ENCODE data around the gene GPR162. TPM values are rescaled to one million over a fixed set of nuclear protein-coding genes. Genes with fewer than 3 reads are reported as not detected.
A peak's percentile ranks its signal among the peaks of the same experiment; 100 is the strongest.

The GPR162 gene
- total RNA-seq, 4 donors from 2014 or later: 1.3 to 2.3 (median 1.5) TPM; not detected in 1

DNA sequence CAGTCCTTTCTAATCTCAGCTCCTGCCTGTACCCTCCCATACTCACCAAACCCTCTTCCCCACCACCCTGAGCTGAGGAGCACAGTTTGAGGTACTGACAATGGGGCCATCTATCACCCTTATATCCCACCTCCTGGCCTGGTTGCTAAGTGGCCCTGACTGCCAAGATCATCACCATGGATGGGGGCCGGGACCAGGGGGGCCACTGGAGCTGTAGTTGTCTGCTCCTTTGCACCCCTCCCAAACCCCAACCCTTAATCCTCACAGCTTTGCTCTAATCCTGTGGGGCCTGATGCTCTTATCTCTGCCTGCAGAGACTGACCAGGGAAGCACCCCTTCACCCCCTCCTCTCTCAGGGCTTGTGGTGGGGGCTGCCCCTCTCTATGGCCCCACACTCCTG, 18.7 kb downstream of the GPR162 start:
- Histone ChIP-seq H3K27ac (peak overlapping the region in 1 of 4 donors; percentile 44), H3K27me3 (no peaks in the 10 kb centered on the region), H3K36me3 (peaks cover 0 to 39% (median 0%) of the 10 kb centered on the region in 3 donors), H3K9me3 (no peaks in the 10 kb centered on the region), H3K4me1 (peaks cover 0 to 5% (median 0%) of the 10 kb centered on the region in 3 donors), H3K4me3 (no peak overlapping the region)
- 50% methylated on average over 1 of the region's 1 CpG; no CpG with 5 or more reads in 1 of the 2 donors for WGBS, 2 donors
- intact Hi-C loops (cut with DNase I): no loop called here
- TF ChIP-seq POLR2A (IDR thresholded peaks at IDR 0.05): no peak
- TF ChIP-seq, protein P1, sequence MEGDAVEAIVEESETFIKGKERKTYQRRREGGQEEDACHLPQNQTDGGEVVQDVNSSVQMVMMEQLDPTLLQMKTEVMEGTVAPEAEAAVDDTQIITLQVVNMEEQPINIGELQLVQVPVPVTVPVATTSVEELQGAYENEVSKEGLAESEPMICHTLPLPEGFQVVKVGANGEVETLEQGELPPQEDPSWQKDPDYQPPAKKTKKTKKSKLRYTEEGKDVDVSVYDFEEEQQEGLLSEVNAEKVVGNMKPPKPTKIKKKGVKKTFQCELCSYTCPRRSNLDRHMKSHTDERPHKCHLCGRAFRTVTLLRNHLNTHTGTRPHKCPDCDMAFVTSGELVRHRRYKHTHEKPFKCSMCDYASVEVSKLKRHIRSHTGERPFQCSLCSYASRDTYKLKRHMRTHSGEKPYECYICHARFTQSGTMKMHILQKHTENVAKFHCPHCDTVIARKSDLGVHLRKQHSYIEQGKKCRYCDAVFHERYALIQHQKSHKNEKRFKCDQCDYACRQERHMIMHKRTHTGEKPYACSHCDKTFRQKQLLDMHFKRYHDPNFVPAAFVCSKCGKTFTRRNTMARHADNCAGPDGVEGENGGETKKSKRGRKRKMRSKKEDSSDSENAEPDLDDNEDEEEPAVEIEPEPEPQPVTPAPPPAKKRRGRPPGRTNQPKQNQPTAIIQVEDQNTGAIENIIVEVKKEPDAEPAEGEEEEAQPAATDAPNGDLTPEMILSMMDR (IDR thresholded peaks at IDR 0.05): no peak
- DNase-seq: no peak

DNA sequence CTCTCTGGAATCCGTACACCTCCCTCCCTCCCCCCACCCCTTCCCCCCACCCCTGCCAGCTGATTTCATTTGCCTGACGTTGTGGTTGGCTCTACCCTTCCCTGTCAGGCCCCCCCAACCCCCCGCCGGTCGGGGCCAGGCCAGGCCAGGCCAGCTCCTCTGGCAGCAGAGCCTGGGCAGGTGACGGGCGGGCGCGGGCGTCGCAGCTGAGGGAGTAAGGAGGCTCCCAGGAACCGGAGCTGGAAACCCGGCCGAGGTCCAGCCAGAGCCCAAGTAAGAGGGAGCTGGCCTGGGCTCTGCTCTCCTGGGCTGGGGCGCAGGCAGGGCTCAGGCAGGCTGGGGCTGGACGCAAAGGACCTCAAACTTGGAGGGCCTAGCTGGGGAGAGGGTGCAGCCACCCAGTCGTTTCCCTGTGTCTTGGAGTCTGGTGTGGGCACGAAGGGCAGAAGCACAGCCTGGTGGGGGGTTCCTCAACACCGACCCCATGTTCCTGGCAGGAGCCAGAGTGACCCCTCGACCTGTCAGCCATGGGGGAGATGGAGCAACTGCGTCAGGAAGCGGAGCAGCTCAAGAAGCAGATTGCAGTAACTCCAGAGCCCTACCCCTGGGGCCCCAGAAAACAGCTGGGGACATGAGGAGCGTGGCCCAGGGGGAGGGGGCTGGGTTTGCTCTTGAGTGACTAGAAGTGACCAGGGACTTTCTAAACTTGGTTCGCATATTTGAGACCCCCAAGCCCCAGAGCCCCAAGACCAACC, 19.3 kb downstream of the GPR162 start, which contains the start of gene GNB3:
TSS of gene GNB3 (plus strand) at position 165 of the 755 bp plus-strand sequence. CDS start at position 528, 363 bp downstream.
- Histone ChIP-seq H3K4me1 (no peaks in the 10 kb centered on the region), H3K27ac (peak within 1 kb of the TSS in 1 of 4 donors; percentile 44), H3K27me3 (no peaks in the 10 kb centered on the region), H3K36me3 (peaks cover 0 to 45% (median 0%) of the 10 kb centered on the region in 3 donors), H3K9me3 (no peaks in the 10 kb centered on the region), H3K4me3 (no peak within 1 kb of the TSS)
- no peak for DNase-seq
- WGBS, 2 donors: 22 to 66% methylated on average over 2 to 6 of the region's 24 CpGs
- intact Hi-C loops (cut with DNase I): no loop called here
- TF ChIP-seq, protein P1 (IDR thresholded peaks at IDR 0.05): no peak
- TF ChIP-seq POLR2A (IDR thresholded peaks at IDR 0.05): no peak

DNA sequence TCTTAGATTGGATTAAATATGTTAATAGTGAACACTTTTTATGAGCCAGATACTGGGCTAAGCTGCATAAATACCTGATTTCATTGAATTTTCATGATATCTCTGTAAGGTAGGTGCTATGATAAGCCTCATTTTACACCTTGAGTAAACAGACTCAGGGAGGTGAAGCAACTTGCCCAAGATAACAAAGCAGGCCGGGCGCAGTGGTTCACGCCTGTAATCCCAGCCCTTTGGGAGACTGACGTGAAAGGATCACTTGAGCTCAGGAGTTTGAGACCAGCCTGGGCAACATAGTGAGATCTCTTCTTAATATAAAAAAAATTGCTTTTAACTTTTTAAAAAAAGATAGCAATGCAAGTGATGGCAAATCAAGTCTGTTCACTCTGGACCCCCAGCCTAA, 20.5 kb downstream of the GPR162 start:
- H3K27ac ChIP-seq: no peak overlapping the region
- H3K4me3 ChIP-seq: no peak overlapping the region
- no peaks in the 10 kb centered on the region for H3K4me1 ChIP-seq
- H3K27me3 ChIP-seq: no peaks in the 10 kb centered on the region
- no peak for DNase-seq
- no peaks in the 10 kb centered on the region for H3K9me3 ChIP-seq
- intact Hi-C loops (cut with DNase I): no loop called here
- 43 to 52% methylated on average over 4 of the region's 4 CpGs for WGBS, 2 donors
- no peak for TF ChIP-seq POLR2A (IDR thresholded peaks at IDR 0.05)
- TF ChIP-seq, protein P1 (IDR thresholded peaks at IDR 0.05): no peak
- peaks cover 0 to 48% (median 0%) of the 10 kb centered on the region in 3 donors for H3K36me3 ChIP-seq

DNA sequence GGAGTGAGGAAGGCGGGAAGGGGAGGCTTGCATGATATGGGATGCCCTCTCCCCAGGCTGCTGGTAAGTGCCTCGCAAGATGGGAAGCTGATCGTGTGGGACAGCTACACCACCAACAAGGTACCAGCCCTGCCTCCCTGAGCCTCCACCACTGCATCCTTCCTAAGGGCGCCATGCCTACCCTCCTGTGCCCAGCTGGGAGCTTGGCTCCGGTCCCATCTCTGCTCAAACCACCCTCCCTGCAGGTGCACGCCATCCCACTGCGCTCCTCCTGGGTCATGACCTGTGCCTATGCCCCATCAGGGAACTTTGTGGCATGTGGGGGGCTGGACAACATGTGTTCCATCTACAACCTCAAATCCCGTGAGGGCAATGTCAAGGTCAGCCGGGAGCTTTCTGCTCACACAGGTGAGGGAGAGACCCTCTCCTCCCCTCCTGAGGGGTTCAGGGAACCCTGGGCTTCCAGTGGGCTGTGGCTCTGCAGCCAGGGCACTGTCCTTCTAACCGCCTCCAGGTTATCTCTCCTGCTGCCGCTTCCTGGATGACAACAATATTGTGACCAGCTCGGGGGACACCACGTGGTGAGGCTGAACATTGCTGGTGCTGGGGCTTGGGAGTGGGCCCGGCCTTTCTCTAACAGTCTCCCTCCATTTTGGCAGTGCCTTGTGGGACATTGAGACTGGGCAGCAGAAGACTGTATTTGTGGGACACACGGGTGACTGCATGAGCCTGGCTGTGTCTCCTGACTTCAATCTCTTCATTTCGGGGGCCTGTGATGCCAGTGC, 21.7 kb downstream of the GPR162 start:
- H3K27me3 ChIP-seq: no peaks in the 10 kb centered on the region
- TF ChIP-seq, protein P1 (IDR thresholded peaks at IDR 0.05): no peak
- TF ChIP-seq POLR2A (IDR thresholded peaks at IDR 0.05): no peak
- no peak overlapping the region for H3K4me3 ChIP-seq
- intact Hi-C loops (cut with DNase I): no loop called here
- H3K27ac ChIP-seq: no peak overlapping the region
- WGBS, 2 donors: 92 to 93% methylated on average over 7 to 9 of the region's 16 CpGs
- no peaks in the 10 kb centered on the region for H3K9me3 ChIP-seq
- no peaks in the 10 kb centered on the region for H3K4me1 ChIP-seq
- no peak for DNase-seq
- peaks cover 0 to 47% (median 0%) of the 10 kb centered on the region in 3 donors for H3K36me3 ChIP-seq

DNA sequence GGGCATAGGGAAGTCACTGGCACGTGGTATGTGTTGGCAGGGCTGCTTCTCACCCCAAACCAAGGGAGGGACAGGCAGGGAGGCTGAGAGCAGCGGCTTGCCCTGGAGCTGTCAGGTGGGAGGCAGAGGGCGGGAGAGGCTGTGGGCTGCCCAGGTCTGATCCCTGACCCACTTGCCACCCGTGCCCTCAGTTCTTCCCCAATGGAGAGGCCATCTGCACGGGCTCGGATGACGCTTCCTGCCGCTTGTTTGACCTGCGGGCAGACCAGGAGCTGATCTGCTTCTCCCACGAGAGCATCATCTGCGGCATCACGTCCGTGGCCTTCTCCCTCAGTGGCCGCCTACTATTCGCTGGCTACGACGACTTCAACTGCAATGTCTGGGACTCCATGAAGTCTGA, 23.8 kb downstream of the GPR162 start:
- TF ChIP-seq, protein P1 (IDR thresholded peaks at IDR 0.05): no peak
- TF ChIP-seq POLR2A (IDR thresholded peaks at IDR 0.05): no peak
- DNase-seq: no peak
- WGBS, 2 donors: 92 to 93% methylated on average over 4 to 15 of the region's 17 CpGs
- intact Hi-C loops (cut with DNase I): no loop called here
- no peaks in the 10 kb centered on the region for H3K27me3 ChIP-seq
- no peaks in the 10 kb centered on the region for H3K9me3 ChIP-seq
- H3K36me3 ChIP-seq: peaks cover 0 to 43% (median 0%) of the 10 kb centered on the region in 3 donors
- H3K4me3 ChIP-seq: no peak overlapping the region
- H3K4me1 ChIP-seq: peaks cover 4% of the 10 kb centered on the region in 3 donors
- H3K27ac ChIP-seq: no peak overlapping the region

All from esophagus squamous epithelium (tissue), 5 donors.